GM20000 (cell line): ENCODE data around the gene TAL2.

Experiments
- DNase-seq: peaks from one replicate; pipeline ENCODE4 v3.0.0; 2012; ENCODE audit warnings: low spot score
- TF ChIP-seq, protein P1 (sequence below): IDR thresholded peaks from 2 replicates; pipeline ENCODE4 v1.5.1; 2012; ENCODE audit warnings: mild to moderate bottlenecking, control low read depth; ENCODE audit errors: extremely low read depth, missing control alignments

The TAL2 gene

DNA sequence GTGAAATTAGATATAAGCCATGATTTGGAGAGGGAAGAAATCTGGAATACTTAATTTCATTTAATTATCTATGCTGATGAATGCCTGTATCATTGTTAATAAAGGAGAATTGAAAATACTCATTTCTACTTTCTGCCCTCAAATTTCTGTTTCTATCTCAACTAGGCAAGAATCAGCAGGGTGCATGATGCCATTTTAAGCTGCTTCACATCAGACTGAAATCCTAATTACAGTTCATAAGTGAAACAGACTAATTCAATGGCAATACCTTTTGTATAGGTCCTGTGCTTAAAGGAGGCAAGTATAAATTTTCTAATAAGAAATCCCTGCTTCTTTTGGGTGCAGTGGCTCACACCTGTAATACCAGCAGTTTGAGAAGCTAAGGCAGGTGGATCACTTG is 22.3 kb upstream of the TAL2 start:
- DNase-seq = no peak
- TF ChIP-seq, protein P1, sequence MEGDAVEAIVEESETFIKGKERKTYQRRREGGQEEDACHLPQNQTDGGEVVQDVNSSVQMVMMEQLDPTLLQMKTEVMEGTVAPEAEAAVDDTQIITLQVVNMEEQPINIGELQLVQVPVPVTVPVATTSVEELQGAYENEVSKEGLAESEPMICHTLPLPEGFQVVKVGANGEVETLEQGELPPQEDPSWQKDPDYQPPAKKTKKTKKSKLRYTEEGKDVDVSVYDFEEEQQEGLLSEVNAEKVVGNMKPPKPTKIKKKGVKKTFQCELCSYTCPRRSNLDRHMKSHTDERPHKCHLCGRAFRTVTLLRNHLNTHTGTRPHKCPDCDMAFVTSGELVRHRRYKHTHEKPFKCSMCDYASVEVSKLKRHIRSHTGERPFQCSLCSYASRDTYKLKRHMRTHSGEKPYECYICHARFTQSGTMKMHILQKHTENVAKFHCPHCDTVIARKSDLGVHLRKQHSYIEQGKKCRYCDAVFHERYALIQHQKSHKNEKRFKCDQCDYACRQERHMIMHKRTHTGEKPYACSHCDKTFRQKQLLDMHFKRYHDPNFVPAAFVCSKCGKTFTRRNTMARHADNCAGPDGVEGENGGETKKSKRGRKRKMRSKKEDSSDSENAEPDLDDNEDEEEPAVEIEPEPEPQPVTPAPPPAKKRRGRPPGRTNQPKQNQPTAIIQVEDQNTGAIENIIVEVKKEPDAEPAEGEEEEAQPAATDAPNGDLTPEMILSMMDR = no peak

DNA sequence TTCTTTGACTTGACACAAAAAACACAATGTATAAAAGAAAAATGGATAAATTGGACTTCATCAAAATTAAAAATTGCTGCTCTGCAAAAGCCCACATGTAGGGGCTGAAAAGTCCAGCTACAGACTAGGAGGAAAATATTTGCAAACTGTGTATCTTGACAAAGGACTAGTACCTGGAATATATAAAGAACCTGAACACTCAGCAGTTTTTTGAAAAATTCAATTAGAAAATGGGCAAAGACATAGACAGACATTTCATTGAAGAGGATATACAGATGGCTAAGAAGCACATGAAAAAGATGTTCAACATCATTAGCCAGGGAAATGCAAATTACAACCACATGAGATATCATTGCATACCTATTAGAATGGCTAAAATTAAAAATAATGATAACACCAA is 18.5 kb upstream of the TAL2 start:
- TF ChIP-seq, protein P1 = no peak
- no peak for DNase-seq

DNA sequence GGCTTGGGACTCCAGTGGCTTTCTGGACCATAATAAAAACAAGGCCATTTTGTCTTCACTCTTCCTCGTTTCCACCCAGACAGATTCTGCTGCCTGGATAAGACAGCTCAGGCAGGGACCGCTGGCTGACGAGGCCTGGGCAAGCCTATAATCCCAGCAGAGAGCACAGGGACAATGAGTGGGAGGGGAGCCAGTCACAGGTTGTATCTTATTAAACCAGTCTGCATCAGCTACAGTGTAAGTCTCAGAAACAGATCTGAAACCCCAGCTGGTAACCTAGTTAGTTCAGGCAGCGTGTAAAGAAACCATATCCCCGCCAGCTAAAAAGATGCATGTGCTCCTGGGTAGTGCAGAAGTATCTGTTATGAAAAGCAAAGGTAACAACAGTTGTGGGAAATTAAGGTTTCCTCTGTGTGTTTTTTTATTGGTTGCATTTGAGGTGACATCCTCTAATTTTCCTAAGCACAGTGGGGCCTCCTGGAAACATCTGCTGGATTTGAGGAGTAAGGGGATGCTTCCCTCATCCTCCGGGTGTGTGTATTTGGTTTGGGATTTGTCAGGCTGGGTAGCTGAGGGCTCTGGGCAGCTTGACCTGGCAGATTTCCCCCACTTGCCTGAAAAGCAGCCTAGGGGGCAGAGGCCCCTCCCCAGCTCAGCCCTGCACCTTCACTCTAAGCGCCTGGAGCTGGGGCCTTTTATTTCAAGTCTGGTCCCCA is 15.2 kb upstream of the TAL2 start:
- no peak for DNase-seq
- TF ChIP-seq, protein P1 = no peak

DNA sequence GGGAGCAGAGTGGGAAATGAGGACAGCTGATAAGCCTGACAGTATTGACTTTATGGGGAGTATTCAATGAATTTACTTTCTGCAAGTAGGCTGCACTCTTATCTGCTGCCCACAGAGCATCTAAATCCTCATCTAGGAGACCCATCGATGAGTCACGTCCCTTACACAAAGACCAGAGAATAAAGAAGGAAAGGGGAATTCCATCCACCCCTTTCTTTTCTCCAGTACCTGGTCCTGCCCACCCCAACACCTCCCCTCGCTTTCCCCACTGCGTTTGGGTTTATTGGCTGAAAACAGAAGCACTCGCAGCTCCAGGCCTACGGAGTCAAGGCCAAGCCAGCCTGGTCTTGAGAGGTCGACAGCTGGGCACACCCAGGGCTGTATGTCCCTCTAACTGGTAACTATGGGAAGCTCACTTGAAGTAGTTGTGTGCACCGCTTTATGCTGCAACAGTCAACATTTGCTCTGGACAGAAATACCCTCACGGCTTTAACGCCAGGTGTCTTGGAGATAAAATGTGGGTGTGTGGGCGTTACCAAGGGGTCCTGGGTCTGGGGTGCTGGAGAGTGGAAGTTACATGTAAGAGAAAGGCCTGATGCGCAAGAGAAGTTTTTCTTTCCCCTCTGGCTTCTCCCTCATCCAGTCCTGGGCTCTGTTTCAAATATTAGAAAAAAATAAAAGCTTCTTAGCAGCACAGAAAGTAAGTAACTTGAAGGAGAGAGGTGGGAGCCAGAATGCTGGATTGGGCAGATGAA is 14.5 kb upstream of the TAL2 start:
- TF ChIP-seq, protein P1 = no peak
- DNase-seq = no peak

DNA sequence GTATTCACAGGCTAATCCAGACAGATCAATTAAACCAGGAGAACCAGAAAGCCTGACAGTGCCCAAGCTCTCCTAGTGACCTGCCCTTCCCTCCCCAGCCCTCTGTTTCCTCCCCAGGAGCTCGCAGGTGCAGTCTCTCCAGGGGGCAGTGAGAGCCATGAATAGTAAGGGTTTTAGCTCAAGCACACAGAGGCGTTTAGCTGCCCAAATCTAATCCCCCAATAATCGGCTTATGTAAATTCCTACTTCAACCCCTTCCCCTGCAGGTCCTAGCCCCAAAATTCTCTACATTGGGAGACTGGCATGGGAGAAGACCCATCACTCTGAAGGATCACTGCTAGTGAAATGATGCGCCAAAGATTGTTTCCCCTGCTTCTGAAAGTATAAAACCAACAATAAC is 10.5 kb upstream of the TAL2 start:
- DNase-seq = no peak

DNA sequence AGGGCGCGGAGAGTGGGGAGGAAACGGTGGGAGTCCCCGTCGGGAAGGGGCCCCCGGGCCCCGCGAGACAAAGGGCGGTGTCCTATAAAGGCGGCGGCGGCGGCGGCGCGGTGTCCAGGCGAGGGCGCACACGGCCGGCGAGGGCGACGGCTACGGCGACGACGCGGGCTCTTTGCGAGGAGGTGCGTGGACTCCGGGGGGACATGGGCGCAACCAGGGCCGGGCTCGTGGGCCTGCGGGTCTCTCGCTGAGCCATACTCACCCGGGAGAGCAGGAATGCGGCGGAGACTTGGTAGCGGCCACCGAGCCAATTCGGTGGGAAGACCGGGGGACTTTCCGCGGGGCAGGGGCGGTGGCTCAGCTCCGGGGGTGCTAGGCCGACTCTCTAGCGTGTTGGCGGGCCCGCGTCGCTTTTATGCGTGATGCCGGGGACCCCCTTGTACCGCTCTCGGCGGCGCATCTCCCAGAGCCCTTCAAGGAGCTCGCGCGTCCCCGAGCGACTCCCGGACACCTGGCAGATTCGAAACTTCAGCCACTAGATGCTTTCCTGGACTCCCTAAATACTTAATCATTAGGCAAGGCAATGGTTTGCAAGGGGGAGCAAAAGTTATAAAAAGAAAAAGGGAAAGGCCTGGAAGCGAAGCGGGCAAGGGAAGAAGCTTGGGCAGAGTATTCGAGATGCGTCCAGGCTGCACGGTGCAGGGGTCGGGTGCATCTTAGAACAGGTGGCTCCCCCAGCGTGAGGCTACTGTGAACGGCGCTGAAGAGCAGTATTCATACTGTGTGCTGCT is 5.9 kb upstream of the TAL2 start:
- DNase-seq = peak; percentile 69

More for the DNA sequence above, 10.5 kb upstream of the TAL2 start:
- TF ChIP-seq, protein P1 = no peak

More for the DNA sequence above, 5.9 kb upstream of the TAL2 start:
- TF ChIP-seq, protein P1 = peak; percentile 59
